ENCODE measurements around the gene BSND.

The BSND gene

GRCh38 chr1:54969879-54970278, 28.9 kb upstream of the BSND start:
- TF ChIP-seq EZH2 (IDR thresholded peaks at IDR 0.05; ENCODE audit: borderline replicate concordance, low read length) (no peak), CTCF (IDR thresholded peaks at IDR 0.05; ENCODE audit: low read length) (no peak)
- no peaks in the 10 kb centered on the region for H3K9me2 ChIP-seq (ENCODE audit: low read depth, low read length)
- H3F3A ChIP-seq (ENCODE audit: insufficient read depth, low read length): no peaks in the 10 kb centered on the region
- no peaks in the 10 kb centered on the region for H3K9me3 ChIP-seq (ENCODE audit: low read length)
- H3K4me2 ChIP-seq (ENCODE audit: low read length): no peak overlapping the region
- H3K9ac ChIP-seq (ENCODE audit: low read length): no peak overlapping the region
- no peaks in the 10 kb centered on the region for H4K20me1 ChIP-seq (ENCODE audit: insufficient read depth, low read length)
- H3K27ac ChIP-seq (ENCODE audit: low read depth, low read length, poor library complexity, severe bottlenecking): no peak overlapping the region
- H3K36me3 ChIP-seq (ENCODE audit: insufficient read depth, low read length): no peaks in the 10 kb centered on the region
- no peak overlapping the region for H2AFZ ChIP-seq (ENCODE audit: low read length)
- no peaks in the 10 kb centered on the region; the same call in 1 of the 2 replicates for H3K27me3 ChIP-seq (ENCODE audit: insufficient read depth, low read length)
- no peaks in the 10 kb centered on the region for H3K79me2 ChIP-seq (ENCODE audit: insufficient read depth, low read length)
- H3K4me1 ChIP-seq (ENCODE audit: insufficient read depth, low read length, severe bottlenecking): peaks cover 5% of the 10 kb centered on the region
- H3K4me3 ChIP-seq (ENCODE audit: low read depth, low read length, poor library complexity, severe bottlenecking): no peak overlapping the region

- Histone ChIP-seq H3K4me3 (ENCODE audit: low read depth, low read length, poor library complexity, severe bottlenecking) (no peak overlapping the region), H2AFZ (ENCODE audit: low read length) (no peak overlapping the region), H3K9ac (ENCODE audit: low read length) (no peak overlapping the region), H3K27me3 (ENCODE audit: insufficient read depth, low read length) (no peaks in the 10 kb centered on the region; the same call in 1 of the 2 replicates), H3K4me1 (ENCODE audit: insufficient read depth, low read length, severe bottlenecking) (peaks cover 1% of the 10 kb centered on the region), H3K79me2 (ENCODE audit: insufficient read depth, low read length) (no peaks in the 10 kb centered on the region), H3K9me3 (ENCODE audit: low read length) (no peaks in the 10 kb centered on the region), H3K9me2 (ENCODE audit: low read depth, low read length) (no peaks in the 10 kb centered on the region), H3F3A (ENCODE audit: insufficient read depth, low read length) (no peaks in the 10 kb centered on the region), H4K20me1 (ENCODE audit: insufficient read depth, low read length) (no peaks in the 10 kb centered on the region), H3K36me3 (ENCODE audit: insufficient read depth, low read length) (no peaks in the 10 kb centered on the region), H3K27ac (ENCODE audit: low read depth, low read length, poor library complexity, severe bottlenecking) (no peak overlapping the region), H3K4me2 (ENCODE audit: low read length) (no peak overlapping the region)
- TF ChIP-seq CTCF (IDR thresholded peaks at IDR 0.05; ENCODE audit: low read length) (no peak), EZH2 (IDR thresholded peaks at IDR 0.05; ENCODE audit: borderline replicate concordance, low read length) (no peak)
Observed at GRCh38 chr1:54970901-54971300, 27.8 kb upstream of the BSND start.

- Histone ChIP-seq H3F3A (ENCODE audit: insufficient read depth, low read length) (no peaks in the 10 kb centered on the region), H3K9me3 (ENCODE audit: low read length) (no peaks in the 10 kb centered on the region), H2AFZ (ENCODE audit: low read length) (no peak overlapping the region)
Observed at GRCh38 chr1:54971317-54971791, 27.4 kb upstream of the BSND start.

More at GRCh38 chr1:54971317-54971791, 27.4 kb upstream of the BSND start:
- Histone ChIP-seq H3K27me3 (ENCODE audit: insufficient read depth, low read length) (no peaks in the 10 kb centered on the region; the same call in 1 of the 2 replicates), H3K4me3 (ENCODE audit: low read depth, low read length, poor library complexity, severe bottlenecking) (no peak overlapping the region), H3K36me3 (ENCODE audit: insufficient read depth, low read length) (no peaks in the 10 kb centered on the region), H3K27ac (ENCODE audit: low read depth, low read length, poor library complexity, severe bottlenecking) (no peak overlapping the region), H3K9ac (ENCODE audit: low read length) (no peak overlapping the region), H4K20me1 (ENCODE audit: insufficient read depth, low read length) (no peaks in the 10 kb centered on the region), H3K79me2 (ENCODE audit: insufficient read depth, low read length) (no peaks in the 10 kb centered on the region), H3K9me2 (ENCODE audit: low read depth, low read length) (no peaks in the 10 kb centered on the region), H3K4me1 (ENCODE audit: insufficient read depth, low read length, severe bottlenecking) (no peaks in the 10 kb centered on the region), H3K4me2 (ENCODE audit: low read length) (no peak overlapping the region)
- TF ChIP-seq CTCF (IDR thresholded peaks at IDR 0.05; ENCODE audit: low read length): no peak
- no peak for TF ChIP-seq EZH2 (IDR thresholded peaks at IDR 0.05; ENCODE audit: borderline replicate concordance, low read length)
